ENCODE data around the gene EFR3B. TPM values are rescaled to one million over a fixed set of nuclear protein-coding genes. Genes with fewer than 3 reads are reported as not detected.
"Not testable (repeated sequence)": the region's sequence is repeated elsewhere in the genome, so short reads cannot be mapped to it uniquely, and the experiment has no call there.

The EFR3B gene
- total RNA-seq = 10.0 and 12.9 TPM in 2 replicates
- polyA plus RNA-seq = 8.5 and 9.0 TPM in 2 replicates

GRCh38 chr2:25041928-25042320, at the start of gene EFR3B:
EFR3B (plus strand) TSS chr2:25042076; CDS start chr2:25042313, 237 bp downstream.
- Histone ChIP-seq H3K4me3 (peak within 1 kb of the TSS; percentile 81), H3K4me1 (ENCODE audit: low read depth) (peaks cover 9% of the 10 kb centered on the region), H3K27me3 (peaks cover 10% of the 10 kb centered on the region), H3K9me3 (ENCODE audit: low read depth) (no peaks in the 10 kb centered on the region), H3K36me3 (no peaks in the 10 kb centered on the region), H3K27ac (peak within 1 kb of the TSS; percentile 76)
- TF ChIP-seq CTCF (IDR thresholded peaks at IDR 0.05; ENCODE audit: low read depth, low read length) = no peak
- peak; percentile 97 to 99 for DNase-seq (ENCODE audit: low read depth in 1 of 2, low spot score in 1 of 2)

GRCh38 chr2:24993406-24994145, 48.3 kb upstream of the EFR3B start:
- DNase-seq (ENCODE audit: low read depth in 1 of 2, low spot score in 1 of 2) = peak in 1 of 2 donors; percentile 5
- Histone ChIP-seq H3K27ac (peak overlapping the region; percentile 44), H3K4me3 (no peak overlapping the region), H3K36me3 (no peaks in the 10 kb centered on the region), H3K27me3 (no peaks in the 10 kb centered on the region), H3K9me3 (ENCODE audit: low read depth) (no peaks in the 10 kb centered on the region), H3K4me1 (ENCODE audit: low read depth) (peaks cover 26% of the 10 kb centered on the region)
- TF ChIP-seq CTCF (IDR thresholded peaks at IDR 0.05; ENCODE audit: low read depth, low read length) = no peak

- no peak for DNase-seq (ENCODE audit: low read depth in 1 of 2, low spot score in 1 of 2)
- Histone ChIP-seq H3K4me1 (ENCODE audit: low read depth) (peaks cover 26% of the 10 kb centered on the region), H3K27me3 (no peaks in the 10 kb centered on the region), H3K9me3 (ENCODE audit: low read depth) (no peaks in the 10 kb centered on the region), H3K4me3 (no peak overlapping the region), H3K27ac (peak overlapping the region; percentile 44), H3K36me3 (no peaks in the 10 kb centered on the region)
- TF ChIP-seq CTCF (IDR thresholded peaks at IDR 0.05; ENCODE audit: low read depth, low read length) = no peak
These were observed 47.6 kb upstream of the EFR3B start for GRCh38 chr2:24994146-24994724.

GRCh38 chr2:24999097-24999496, 42.8 kb upstream of the EFR3B start:
- H3K27ac ChIP-seq; DNase-seq (ENCODE audit: low read depth in 1 of 2, low spot score in 1 of 2); H3K4me3 ChIP-seq; H3K36me3 ChIP-seq; H3K9me3 ChIP-seq (ENCODE audit: low read depth); H3K27me3 ChIP-seq: not testable (repeated sequence)
- peaks cover 15% of the 10 kb centered on the region for H3K4me1 ChIP-seq (ENCODE audit: low read depth)

- TF ChIP-seq CTCF (IDR thresholded peaks at IDR 0.05; ENCODE audit: low read depth, low read length) = no peak
- H3K4me1 ChIP-seq (ENCODE audit: low read depth) = peaks cover 10% of the 10 kb centered on the region
- no peaks in the 10 kb centered on the region for H3K9me3 ChIP-seq (ENCODE audit: low read depth)
- no peaks in the 10 kb centered on the region for H3K27me3 ChIP-seq
- H3K27ac ChIP-seq = no peak overlapping the region
- DNase-seq (ENCODE audit: low read depth in 1 of 2, low spot score in 1 of 2) = peak in 1 of 2 donors; percentile 37
- H3K4me3 ChIP-seq = no peak overlapping the region
- no peaks in the 10 kb centered on the region for H3K36me3 ChIP-seq
These were observed 41.8 kb upstream of the EFR3B start for GRCh38 chr2:25000036-25000435.

Measured in cardiac muscle cell (in vitro differentiated cells and primary cell).